ENCODE data around the gene NOL4L. TPM values are rescaled to one million over a fixed set of nuclear protein-coding genes. Genes with fewer than 3 reads are reported as not detected.

The NOL4L gene
- total and polyA plus RNA-seq, 2 donors (not counting 3 experiments of a cell fraction or from before 2014, with no cell fraction given) = 55.2 to 79.6 TPM

- DNase-seq (ENCODE audit: low read depth, low spot score) (no peak), FAIRE-seq (no peak)
- H3K9ac ChIP-seq (replicated peaks; ENCODE audit: extremely low read depth, insufficient read depth, low read length) = no peak overlapping the region
- no peak overlapping the region for H3K4me2 ChIP-seq (ENCODE audit: insufficient read depth, low read length)
- H3K4me3 ChIP-seq (replicated peaks in 1 of 3; ENCODE audit: insufficient read depth in 1 of 3, low read depth in 1 of 3, low read length in 3 of 3) = no peak overlapping the region
- no peaks in the 10 kb centered on the region for H3K9me3 ChIP-seq (replicated peaks; ENCODE audit: control insufficient read depth, insufficient read depth, low read length)
- TF ChIP-seq JUN (IDR thresholded peaks at IDR 0.05; ENCODE audit: borderline replicate concordance, insufficient read depth, insufficient read length, low read depth) (no peak), POLR2AphosphoS5 (IDR thresholded peaks at IDR 0.05; ENCODE audit: insufficient read depth, low read depth, low read length) (no peak), GATA2 (IDR thresholded peaks at IDR 0.05; ENCODE audit: insufficient read depth, insufficient read length, low read depth, low read length) (no peak), POLR2A (IDR thresholded peaks at IDR 0.05; ENCODE audit: low read depth, low read length) (no peak), CTCF (IDR thresholded peaks at IDR 0.05; ENCODE audit: extremely low read depth in 1 of 2, insufficient read depth in 1 of 2, low read depth in 1 of 2, low read length in 2 of 2) (no peak), EZH2 (IDR thresholded peaks at IDR 0.05; ENCODE audit: borderline replicate concordance, low read depth, low read length, severe bottlenecking) (no peak), FOS (IDR thresholded peaks at IDR 0.05; ENCODE audit: borderline replicate concordance, insufficient read depth, low read length) (no peak), MYC (IDR thresholded peaks at IDR 0.05; ENCODE audit: low read depth, low read length) (no peak), MAX (IDR thresholded peaks at IDR 0.05; ENCODE audit: insufficient read depth, insufficient read length) (no peak)
- intact Hi-C loops (cut with micrococcal nuclease) (no loop called here), dilution Hi-C loops (cut with MboI; ENCODE audit: extremely low pct_ligation_motif_present, low sequenced_read_pairs) (no loop called here)
- no TSS peak for BruUV-seq (replicated peaks)
- H2AFZ ChIP-seq (ENCODE audit: low read depth, low read length) = no peak overlapping the region
- no peaks in the 10 kb centered on the region for H3K9me1 ChIP-seq (replicated peaks; ENCODE audit: control insufficient read depth, extremely low read depth, insufficient read depth, low read length)
- ChIA-PET CTCF (no interaction called here), POLR2A (no interaction called here)
- no peak overlapping the region for H3K27ac ChIP-seq (ENCODE audit: insufficient read depth, low read depth, low read length)
- no peaks in the 10 kb centered on the region for H4K20me1 ChIP-seq (replicated peaks; ENCODE audit: control insufficient read depth, extremely low read depth, insufficient read depth, low read length)
- H3K4me1 ChIP-seq (ENCODE audit: control insufficient read depth, extremely low read depth, insufficient read depth, low read length) = no peaks in the 10 kb centered on the region
- no peaks in the 10 kb centered on the region for H3K36me3 ChIP-seq (ENCODE audit: control insufficient read depth in 2 of 2, extremely low read depth in 1 of 2, insufficient read depth in 2 of 2, low read length in 2 of 2)
- peaks cover 11 to 20% of the 10 kb centered on the region in 2 experiments for H3K27me3 ChIP-seq (ENCODE audit: control insufficient read depth in 2 of 2, insufficient read depth in 2 of 2, low read length in 2 of 2)
- H3K79me2 ChIP-seq (ENCODE audit: control insufficient read depth, insufficient read depth, low read length) = no peaks in the 10 kb centered on the region
Measured at GRCh38 chr20:32605167-32605656, 20.1 kb upstream of the NOL4L start.

Measured in endothelial cell of umbilical vein (primary cell).